GM18951 (cell line): ENCODE measurements around the gene CD83.

Experiments
- POLR2A ChIP-seq: IDR thresholded peaks from 4 replicates; pipeline ENCODE4 v1.6.1; 2011; ENCODE audit warnings: mild to moderate bottlenecking; ENCODE audit not compliant: insufficient read length, insufficient read depth; ENCODE audit errors: extremely low read depth
- in situ Hi-C: fragments of 300-500 bp; cut with MboI; formaldehyde crosslinking; loops from one replicate; pipeline ENCODE4 v1.12.0; 2022; ENCODE audit warnings: low sequenced_read_pairs, mixed read lengths, inconsistent platforms; ENCODE audit not compliant: unreplicated experiment

CD83 gene

GRCh38 chr6:14083751-14084150 lies 33.8 kb upstream of the CD83 start:
- in situ Hi-C loops = no loop called here
- TF ChIP-seq POLR2A = no peak

- no peak for TF ChIP-seq POLR2A
- in situ Hi-C loops = no loop called here
These were observed 33.2 kb upstream of the CD83 start for GRCh38 chr6:14084388-14084787.

- in situ Hi-C loops = no loop called here
- no peak for TF ChIP-seq POLR2A
These were observed 32.3 kb upstream of the CD83 start for GRCh38 chr6:14085176-14085787.

- no peak for TF ChIP-seq POLR2A
- in situ Hi-C loops = no loop called here
These were observed 30.9 kb upstream of the CD83 start for GRCh38 chr6:14086701-14087100.

- in situ Hi-C loops = no loop called here
- TF ChIP-seq POLR2A = no peak
These were observed 28.9 kb upstream of the CD83 start for GRCh38 chr6:14088600-14089192.

GRCh38 chr6:14089224-14089623 lies 28.3 kb upstream of the CD83 start:
- in situ Hi-C loops = no loop called here
- TF ChIP-seq POLR2A = no peak

- TF ChIP-seq POLR2A = no peak
- in situ Hi-C loops = no loop called here
These were observed 26.1 kb upstream of the CD83 start for GRCh38 chr6:14091339-14091978.

GRCh38 chr6:14092316-14092715 lies 25.3 kb upstream of the CD83 start:
- in situ Hi-C loops = no loop called here
- no peak for TF ChIP-seq POLR2A

GRCh38 chr6:14092838-14093789 lies 24.5 kb upstream of the CD83 start:
- TF ChIP-seq POLR2A = no peak
- in situ Hi-C loops = no loop called here

GRCh38 chr6:14094721-14095120 lies 22.9 kb upstream of the CD83 start:
- in situ Hi-C loops = no loop called here
- no peak for TF ChIP-seq POLR2A

- no peak for TF ChIP-seq POLR2A
These were observed 22.1 kb upstream of the CD83 start for GRCh38 chr6:14095437-14095836.

GRCh38 chr6:14100138-14100537 lies 17.4 kb upstream of the CD83 start:
- TF ChIP-seq POLR2A = no peak
- in situ Hi-C loops = no loop called here

More at GRCh38 chr6:14095437-14095836, 22.1 kb upstream of the CD83 start:
- in situ Hi-C loops = no loop called here

GRCh38 chr6:14100966-14101365 lies 16.6 kb upstream of the CD83 start:
- in situ Hi-C loops = no loop called here
- no peak for TF ChIP-seq POLR2A
